ENCODE measurements around the gene AGPAT2.

AGPAT2 gene

DNA sequence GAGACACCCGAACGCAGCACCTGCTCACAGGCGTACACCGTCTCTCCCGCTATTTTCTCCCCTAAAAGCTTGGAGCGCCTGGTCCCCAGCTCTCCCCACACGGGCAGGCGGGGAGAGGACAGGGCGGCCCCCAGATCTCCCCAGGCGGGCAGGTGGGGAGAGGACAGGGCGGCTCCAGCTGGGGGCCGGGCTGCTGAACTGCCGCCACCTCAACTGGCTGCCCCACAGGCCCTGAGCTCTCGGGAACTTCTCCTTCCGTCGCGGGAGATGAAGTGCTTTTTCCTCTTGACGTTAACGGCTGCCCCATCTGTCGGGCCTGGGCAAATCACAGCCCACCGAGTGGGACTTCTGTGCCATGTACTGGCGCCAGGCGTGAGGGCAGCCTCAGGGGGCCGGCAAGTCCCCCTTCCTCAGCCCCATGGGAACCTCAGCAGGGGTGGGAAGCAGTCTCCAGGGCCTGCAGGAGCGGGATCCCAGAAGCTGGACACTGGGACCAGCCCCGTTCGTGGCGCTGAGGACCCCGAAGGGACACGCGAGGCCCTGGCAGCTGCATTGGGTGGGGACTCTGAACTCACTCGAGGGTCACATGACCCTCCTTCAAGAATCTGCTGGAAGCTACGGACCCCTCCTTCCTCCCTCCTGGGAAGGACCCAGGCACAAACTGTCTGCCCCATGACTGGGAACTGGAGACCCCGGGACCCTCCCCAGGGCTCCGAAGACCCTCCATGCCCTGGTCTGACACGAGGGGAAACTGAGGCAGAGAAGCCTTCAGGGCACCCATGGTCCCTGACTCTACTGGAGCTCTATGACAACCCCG is 30.3 kb downstream of the AGPAT2 start:
- H3K4me3 ChIP-seq (replicated peaks; ENCODE audit: low read depth, low read length): no peak overlapping the region
- TF ChIP-seq, protein P1, sequence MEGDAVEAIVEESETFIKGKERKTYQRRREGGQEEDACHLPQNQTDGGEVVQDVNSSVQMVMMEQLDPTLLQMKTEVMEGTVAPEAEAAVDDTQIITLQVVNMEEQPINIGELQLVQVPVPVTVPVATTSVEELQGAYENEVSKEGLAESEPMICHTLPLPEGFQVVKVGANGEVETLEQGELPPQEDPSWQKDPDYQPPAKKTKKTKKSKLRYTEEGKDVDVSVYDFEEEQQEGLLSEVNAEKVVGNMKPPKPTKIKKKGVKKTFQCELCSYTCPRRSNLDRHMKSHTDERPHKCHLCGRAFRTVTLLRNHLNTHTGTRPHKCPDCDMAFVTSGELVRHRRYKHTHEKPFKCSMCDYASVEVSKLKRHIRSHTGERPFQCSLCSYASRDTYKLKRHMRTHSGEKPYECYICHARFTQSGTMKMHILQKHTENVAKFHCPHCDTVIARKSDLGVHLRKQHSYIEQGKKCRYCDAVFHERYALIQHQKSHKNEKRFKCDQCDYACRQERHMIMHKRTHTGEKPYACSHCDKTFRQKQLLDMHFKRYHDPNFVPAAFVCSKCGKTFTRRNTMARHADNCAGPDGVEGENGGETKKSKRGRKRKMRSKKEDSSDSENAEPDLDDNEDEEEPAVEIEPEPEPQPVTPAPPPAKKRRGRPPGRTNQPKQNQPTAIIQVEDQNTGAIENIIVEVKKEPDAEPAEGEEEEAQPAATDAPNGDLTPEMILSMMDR (IDR thresholded peaks at IDR 0.05; ENCODE audit: low read depth, low read length, missing control alignments): no peak
- DNase-seq (ENCODE audit: extremely low read depth, low read depth): no peak

DNA sequence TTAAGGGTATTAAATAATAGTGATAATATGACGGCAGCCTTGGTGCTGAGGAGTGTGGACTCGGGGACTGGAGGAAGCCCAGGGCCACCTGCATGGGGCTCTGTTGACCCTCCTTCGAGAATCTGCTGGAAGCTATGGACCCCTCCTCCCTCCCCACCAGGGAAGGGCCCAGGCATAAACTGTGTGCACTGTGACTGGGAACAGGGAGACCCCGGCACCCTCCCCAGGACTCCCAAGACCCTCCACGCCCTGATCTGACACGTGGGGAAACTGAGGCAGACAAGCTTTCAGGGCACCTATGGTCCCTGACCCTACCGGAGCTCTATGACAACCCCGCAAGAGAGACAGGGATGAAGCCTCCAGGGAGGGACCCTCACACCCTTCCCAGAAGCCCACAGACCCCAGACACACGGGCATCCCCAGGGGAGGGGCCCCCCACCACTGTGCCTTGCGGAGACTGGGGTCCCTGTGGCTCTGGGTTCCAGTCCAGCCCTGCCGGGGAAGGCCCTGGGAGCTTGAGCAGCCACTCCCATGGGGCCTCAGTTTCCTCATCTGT is 31.0 kb downstream of the AGPAT2 start:
- TF ChIP-seq, protein P1 (IDR thresholded peaks at IDR 0.05; ENCODE audit: low read depth, low read length, missing control alignments): no peak
- no peak overlapping the region for H3K4me3 ChIP-seq (replicated peaks; ENCODE audit: low read depth, low read length)

DNA sequence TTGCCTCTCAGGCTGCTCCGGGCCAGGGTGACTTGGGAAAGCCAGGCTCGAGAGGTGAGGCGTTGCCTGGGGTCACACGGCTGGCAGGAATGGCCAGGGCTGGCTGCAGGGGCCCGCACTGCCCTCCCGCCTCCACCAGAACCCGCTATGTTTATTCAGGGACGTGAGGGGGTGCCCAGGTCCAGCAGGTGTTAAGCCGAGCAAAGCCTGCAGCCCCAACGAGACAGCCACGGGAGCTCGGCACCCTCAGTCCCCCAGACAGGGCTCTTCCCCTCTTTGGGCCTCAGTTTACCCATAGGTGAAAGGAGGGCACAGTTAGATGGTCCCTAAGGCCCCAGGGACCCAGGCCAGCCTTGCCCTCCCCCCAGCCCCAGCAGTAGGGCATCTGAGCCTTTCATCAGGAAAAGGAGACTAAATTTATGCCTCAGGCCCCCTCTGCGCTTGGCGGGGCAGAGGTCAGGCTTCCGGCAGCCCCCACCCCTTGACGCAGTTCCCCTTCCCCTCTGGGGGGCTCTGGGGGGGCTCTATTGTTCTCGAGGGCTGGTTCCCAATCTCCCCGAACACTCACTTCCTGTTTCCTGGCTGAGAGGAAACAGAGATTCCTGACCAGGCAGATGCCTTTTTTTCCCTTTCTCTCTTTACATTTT is 31.6 kb downstream of the AGPAT2 start:
- DNase-seq (ENCODE audit: extremely low read depth, low read depth): no peak
- H3K4me3 ChIP-seq (replicated peaks; ENCODE audit: low read depth, low read length): no peak overlapping the region
- TF ChIP-seq, protein P1 (IDR thresholded peaks at IDR 0.05; ENCODE audit: low read depth, low read length, missing control alignments): no peak

More for the DNA sequence above, 31.0 kb downstream of the AGPAT2 start:
- DNase-seq (ENCODE audit: extremely low read depth, low read depth): no peak

DNA sequence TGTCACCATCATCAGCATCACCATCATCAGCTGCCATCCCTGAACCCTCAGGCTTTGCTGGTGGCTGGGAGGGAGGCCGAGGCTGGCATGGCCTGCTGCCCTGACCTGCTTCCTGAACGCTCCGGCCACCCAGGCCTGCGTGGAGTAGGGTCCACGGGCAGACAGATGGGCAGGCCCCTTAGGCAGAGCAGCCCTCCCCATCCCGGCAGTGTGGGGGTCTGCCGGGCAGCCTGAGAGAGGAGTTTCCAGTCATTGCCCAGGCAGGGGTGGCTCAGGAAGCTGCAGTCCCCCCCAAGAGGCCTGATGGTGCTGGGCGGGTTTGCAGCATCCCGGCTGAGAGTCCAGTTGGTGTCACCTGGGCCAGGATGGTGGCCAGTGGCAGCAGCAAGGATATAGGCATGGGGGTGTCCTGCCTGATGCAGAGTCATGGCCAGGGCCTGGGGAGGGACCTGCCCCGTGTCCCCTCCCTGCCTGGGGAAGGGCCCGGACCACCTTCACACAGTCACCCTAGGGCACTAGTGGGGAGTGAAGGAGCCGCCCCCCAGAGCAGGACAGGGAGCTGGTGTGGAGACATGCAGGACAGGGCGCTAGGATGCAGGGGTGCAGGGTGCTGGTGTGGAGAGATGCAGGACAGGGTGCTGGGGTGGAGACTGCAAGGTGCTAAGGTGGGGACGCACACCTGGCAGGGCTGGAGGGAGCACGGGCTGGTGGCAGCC is 32.3 kb downstream of the AGPAT2 start:
- TF ChIP-seq, protein P1 (IDR thresholded peaks at IDR 0.05; ENCODE audit: low read depth, low read length, missing control alignments): no peak
- no peak overlapping the region for H3K4me3 ChIP-seq (replicated peaks; ENCODE audit: low read depth, low read length)
- no peak for DNase-seq (ENCODE audit: extremely low read depth, low read depth)

DNA sequence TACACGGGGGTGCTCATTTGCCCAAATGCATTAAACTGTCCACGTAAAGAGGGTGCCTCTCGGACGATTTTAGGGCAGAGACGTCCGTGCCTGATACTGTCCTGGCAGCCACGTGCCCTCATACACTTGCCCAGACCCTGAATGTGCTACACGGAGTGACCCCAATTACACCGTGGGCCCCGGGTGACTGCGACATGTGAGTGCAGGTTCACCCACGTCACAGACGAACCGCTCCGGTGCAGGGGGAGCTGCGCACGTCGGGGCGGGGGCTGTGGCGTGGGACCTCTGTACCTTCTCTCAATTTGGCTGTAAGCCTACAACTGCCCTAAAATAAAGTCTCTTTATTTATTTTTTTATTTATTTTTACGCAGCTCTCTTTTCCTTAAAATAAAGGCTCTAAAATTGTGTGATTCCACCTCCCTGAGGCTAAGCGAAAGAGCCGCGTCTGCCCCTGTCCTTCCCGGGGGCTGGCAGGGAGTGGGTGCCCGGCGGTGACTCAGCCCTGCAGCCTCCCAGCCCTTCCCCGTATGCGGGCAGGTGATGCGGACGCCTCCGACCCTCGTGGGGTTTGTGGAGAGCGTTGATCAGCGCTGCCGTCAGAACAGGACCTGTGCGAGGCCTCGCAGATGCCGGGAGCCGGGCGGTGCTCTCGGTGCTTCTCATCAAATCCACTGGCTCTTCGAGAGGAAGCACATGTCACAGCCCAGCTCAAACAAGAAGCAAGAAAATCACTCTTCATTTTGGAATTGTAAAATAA is 33.8 kb downstream of the AGPAT2 start:
- DNase-seq (ENCODE audit: extremely low read depth, low read depth): no peak
- TF ChIP-seq, protein P1 (IDR thresholded peaks at IDR 0.05; ENCODE audit: low read depth, low read length, missing control alignments): no peak
- no peak overlapping the region for H3K4me3 ChIP-seq (replicated peaks; ENCODE audit: low read depth, low read length)

DNA sequence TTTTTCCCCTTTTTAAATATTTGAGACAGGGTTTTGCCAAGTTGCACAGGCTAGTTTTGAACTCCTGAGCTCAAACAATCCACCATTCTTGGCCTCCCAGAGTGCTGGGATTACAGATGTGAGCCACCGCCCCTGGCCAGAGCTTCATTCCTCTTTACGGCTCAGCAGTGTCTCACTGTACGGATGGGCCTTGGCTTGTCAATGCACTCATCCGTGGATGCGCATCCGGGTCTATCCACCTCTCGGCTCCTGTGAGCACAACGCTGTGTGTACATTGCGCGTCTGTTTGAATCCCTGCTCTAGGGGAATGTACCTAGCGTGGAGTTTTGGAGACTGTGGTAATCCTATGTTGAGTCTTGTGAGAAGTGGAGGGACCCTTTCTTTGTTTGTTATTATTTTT is 35.4 kb downstream of the AGPAT2 start:
- DNase-seq (ENCODE audit: extremely low read depth, low read depth): no peak

More for the DNA sequence above, 35.4 kb downstream of the AGPAT2 start:
- TF ChIP-seq, protein P1 (IDR thresholded peaks at IDR 0.05; ENCODE audit: low read depth, low read length, missing control alignments): no peak
- no peak overlapping the region for H3K4me3 ChIP-seq (replicated peaks; ENCODE audit: low read depth, low read length)

Measured in HFF-Myc (cell line).